HG03520 (cell line): ENCODE data around the gene NEDD4L.
A peak's percentile ranks its signal among the peaks of the same experiment; 100 is the strongest.
"Not testable (repeated sequence)": the region's sequence is repeated elsewhere in the genome, so short reads cannot be mapped to it uniquely, and the experiment has no call there.

ENCODE experiments used
- ATAC-seq: cut with Tn5 transposase; IDR thresholded peaks from one replicate; pipeline ENCODE4 v1.9.1; 2021; ENCODE audit warnings: mild to moderate bottlenecking, moderate library complexity; ENCODE audit not compliant: unreplicated experiment

Gene NEDD4L

GRCh38 chr18:58144671-58145285 lies 100.8 kb downstream of the NEDD4L start:
- no peak for ATAC-seq

GRCh38 chr18:58146099-58146498 lies 102.1 kb downstream of the NEDD4L start:
- no peak for ATAC-seq

GRCh38 chr18:58148954-58149471 lies 105.0 kb downstream of the NEDD4L start:
- ATAC-seq: peak; percentile 63

- ATAC-seq: no peak
Measured at GRCh38 chr18:58150772-58151171, 106.7 kb downstream of the NEDD4L start.

- ATAC-seq: no peak
Measured at GRCh38 chr18:58152216-58152615, 108.2 kb downstream of the NEDD4L start.

GRCh38 chr18:58152891-58153290 lies 108.9 kb downstream of the NEDD4L start:
- no peak for ATAC-seq

- no peak for ATAC-seq
Measured at GRCh38 chr18:58156516-58156915, 112.5 kb downstream of the NEDD4L start.

GRCh38 chr18:58157237-58157636 lies 113.2 kb downstream of the NEDD4L start:
- ATAC-seq: no peak

GRCh38 chr18:58158008-58158407 lies 114.0 kb downstream of the NEDD4L start:
- no peak for ATAC-seq

- no peak for ATAC-seq
Measured at GRCh38 chr18:58158459-58158858, 114.4 kb downstream of the NEDD4L start.

GRCh38 chr18:58161659-58162058 lies 117.6 kb downstream of the NEDD4L start:
- no peak for ATAC-seq

GRCh38 chr18:58162127-58162526 lies 118.1 kb downstream of the NEDD4L start:
- no peak for ATAC-seq

GRCh38 chr18:58163004-58163590 lies 119.1 kb downstream of the NEDD4L start:
- ATAC-seq: no peak

- ATAC-seq: no peak
Measured at GRCh38 chr18:58166278-58166844, 122.3 kb downstream of the NEDD4L start.

GRCh38 chr18:58167073-58167472 lies 123.0 kb downstream of the NEDD4L start:
- ATAC-seq: no peak

GRCh38 chr18:58168221-58168620 lies 124.2 kb downstream of the NEDD4L start:
- ATAC-seq: no peak

GRCh38 chr18:58168993-58169392 lies 125.0 kb downstream of the NEDD4L start:
- no peak for ATAC-seq

- ATAC-seq: no peak
Measured at GRCh38 chr18:58169472-58169871, 125.4 kb downstream of the NEDD4L start.

GRCh38 chr18:58170036-58170435 lies 126.0 kb downstream of the NEDD4L start:
- ATAC-seq: not testable (repeated sequence)

GRCh38 chr18:58172031-58172430 lies 128.0 kb downstream of the NEDD4L start:
- no peak for ATAC-seq

- no peak for ATAC-seq
Measured at GRCh38 chr18:58174285-58174684, 130.3 kb downstream of the NEDD4L start.

GRCh38 chr18:58175122-58175785 lies 131.2 kb downstream of the NEDD4L start:
- no peak for ATAC-seq
